Retinal pigment epithelial cell (primary cell): ENCODE results near the gene TBC1D30.

Experiments used
- DNase-seq: peaks from one replicate; pipeline ENCODE4 v3.0.0-alpha.2; 2010; ENCODE audit warnings: low read depth
- H3K4me3 ChIP-seq: 2 replicates; pipeline ENCODE4 v1.5.1; 2011; ENCODE audit warnings: mild to moderate bottlenecking, low read length, control low read depth, moderate library complexity
- CTCF ChIP-seq: conservative IDR thresholded peaks from 2 replicates; pipeline ENCODE4 v1.5.1; 2011; ENCODE audit warnings: low read depth, low read length, control low read depth, inconsistent platforms

TBC1D30 gene

GRCh38 chr12:64894827-64895475, 70.5 kb downstream of the TBC1D30 start:
- TF ChIP-seq CTCF, result no peak
- H3K4me3 ChIP-seq, result no peak overlapping the region
- DNase-seq, result no peak

- H3K4me3 ChIP-seq, result no peak overlapping the region
- DNase-seq, result no peak
- no peak for TF ChIP-seq CTCF
Observed at GRCh38 chr12:64895526-64895925, 71.1 kb downstream of the TBC1D30 start.

GRCh38 chr12:64900540-64900939, 76.1 kb downstream of the TBC1D30 start:
- H3K4me3 ChIP-seq, result no peak overlapping the region
- DNase-seq, result no peak
- no peak for TF ChIP-seq CTCF

DNA sequence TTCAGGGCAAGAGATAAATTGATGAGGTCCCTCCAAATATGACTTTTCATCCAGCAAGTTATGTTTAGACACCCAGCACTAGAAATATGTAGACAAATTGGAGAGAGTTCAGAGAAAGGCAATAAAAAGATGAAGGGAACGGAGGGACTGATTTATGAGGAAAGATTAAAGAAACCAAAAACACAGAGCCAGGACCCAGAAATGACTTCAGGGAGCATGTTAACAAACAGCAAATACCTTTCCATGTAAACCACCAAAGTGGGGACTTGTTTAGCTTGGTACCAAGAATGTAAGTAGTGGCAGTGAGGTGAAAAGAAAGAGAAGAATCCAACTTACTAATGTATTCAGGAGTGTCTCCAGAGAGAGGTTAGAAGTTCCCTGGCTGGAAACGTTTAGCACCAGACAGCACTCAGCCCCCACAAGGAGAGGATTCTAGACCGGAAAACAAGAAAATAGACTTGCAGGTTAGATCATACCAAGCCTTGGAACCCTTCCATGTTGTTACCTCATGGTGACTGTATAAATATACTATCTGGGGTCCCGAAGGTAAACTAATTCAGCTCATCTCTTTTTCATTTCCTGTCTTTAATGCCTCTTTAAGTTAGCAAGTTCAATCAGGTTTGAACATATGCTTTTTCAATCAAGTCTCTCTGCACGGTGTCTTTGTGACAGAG, 79.2 kb downstream of the TBC1D30 start:
- DNase-seq, result no peak
- no peak for TF ChIP-seq CTCF
- no peak overlapping the region for H3K4me3 ChIP-seq

- no peak for DNase-seq
- no peak for TF ChIP-seq CTCF
Observed at GRCh38 chr12:64907097-64907496, 82.7 kb downstream of the TBC1D30 start.

GRCh38 chr12:64909124-64909523, 84.7 kb downstream of the TBC1D30 start:
- H3K4me3 ChIP-seq, result no peak overlapping the region
- no peak for TF ChIP-seq CTCF
- DNase-seq, result no peak

More at GRCh38 chr12:64907097-64907496, 82.7 kb downstream of the TBC1D30 start:
- H3K4me3 ChIP-seq, result no peak overlapping the region

DNA sequence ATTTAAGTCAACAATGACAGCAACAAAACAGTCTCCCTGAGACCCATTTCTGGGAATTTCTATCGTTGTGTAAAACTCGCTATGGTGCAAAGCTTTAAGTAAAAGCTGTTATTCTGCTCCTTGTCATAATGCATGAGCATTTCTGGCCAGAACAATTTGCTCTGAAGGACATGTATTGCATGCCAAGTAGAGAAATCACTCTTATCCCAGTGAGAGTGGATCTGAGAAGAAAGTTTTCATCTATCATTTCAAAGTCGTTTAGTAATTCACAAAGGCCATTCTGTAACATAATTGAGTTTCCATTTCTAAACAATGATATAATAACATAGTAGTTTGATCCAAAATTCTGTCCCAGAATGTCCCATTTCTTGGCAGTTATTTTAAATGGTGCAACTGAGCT, 86.6 kb downstream of the TBC1D30 start:
- no peak for TF ChIP-seq CTCF
- no peak overlapping the region for H3K4me3 ChIP-seq

More for the DNA sequence above, 86.6 kb downstream of the TBC1D30 start:
- no peak for DNase-seq
